ENCODE results near the gene PIGW. TPM values are rescaled to one million over a fixed set of nuclear protein-coding genes. Genes with fewer than 3 reads are reported as not detected.

The PIGW gene
- total RNA-seq, 1 experiment from 2014 or later = 78.9 TPM

DNA sequence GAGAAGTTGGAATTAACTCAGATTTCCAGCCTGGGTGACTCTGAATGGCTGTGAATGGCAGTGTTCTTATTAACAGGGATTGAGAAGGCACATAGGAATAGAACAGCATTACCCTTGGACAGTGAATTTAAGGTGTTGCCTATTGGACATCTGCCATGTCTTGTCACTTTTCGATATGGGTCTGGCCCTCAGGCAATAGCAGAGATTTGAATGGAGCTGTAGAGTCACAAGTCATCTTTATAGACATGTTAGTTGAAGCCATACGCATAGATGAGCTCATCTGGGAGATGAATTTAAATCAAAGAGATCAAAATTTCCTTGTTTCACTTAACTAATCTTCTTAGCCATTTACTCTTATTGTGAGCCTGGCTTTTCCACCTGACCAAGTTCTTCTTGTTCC is 42.0 kb downstream of the PIGW start:
- H3K27ac Mint-ChIP-seq (ENCODE audit: unreplicated experiment) = no peak overlapping the region
- CTCF ChIA-PET = interaction anchor here (0.8 to 1.1 kb wide), 2 partner anchors 9 to 33 kb away, joined by 3 read pairs; no protein-coding TSS in a partner anchor
- no peaks in the 10 kb centered on the region for H3K27me3 Mint-ChIP-seq (ENCODE audit: unreplicated experiment)
- H3K4me3 Mint-ChIP-seq (ENCODE audit: low read depth, unreplicated experiment) = no peak overlapping the region
- BruUV-seq (replicated peaks) = no TSS peak
- DNase-seq = no peak
- H3K9me3 Mint-ChIP-seq (ENCODE audit: low read depth, unreplicated experiment) = no peaks in the 10 kb centered on the region
- intact Hi-C loops (cut with micrococcal nuclease; ENCODE audit: unreplicated experiment) = no loop called here
- peaks cover 70% of the 10 kb centered on the region for H3K36me3 Mint-ChIP-seq (ENCODE audit: insufficient read depth, unreplicated experiment)
- TF ChIP-seq, protein P1, sequence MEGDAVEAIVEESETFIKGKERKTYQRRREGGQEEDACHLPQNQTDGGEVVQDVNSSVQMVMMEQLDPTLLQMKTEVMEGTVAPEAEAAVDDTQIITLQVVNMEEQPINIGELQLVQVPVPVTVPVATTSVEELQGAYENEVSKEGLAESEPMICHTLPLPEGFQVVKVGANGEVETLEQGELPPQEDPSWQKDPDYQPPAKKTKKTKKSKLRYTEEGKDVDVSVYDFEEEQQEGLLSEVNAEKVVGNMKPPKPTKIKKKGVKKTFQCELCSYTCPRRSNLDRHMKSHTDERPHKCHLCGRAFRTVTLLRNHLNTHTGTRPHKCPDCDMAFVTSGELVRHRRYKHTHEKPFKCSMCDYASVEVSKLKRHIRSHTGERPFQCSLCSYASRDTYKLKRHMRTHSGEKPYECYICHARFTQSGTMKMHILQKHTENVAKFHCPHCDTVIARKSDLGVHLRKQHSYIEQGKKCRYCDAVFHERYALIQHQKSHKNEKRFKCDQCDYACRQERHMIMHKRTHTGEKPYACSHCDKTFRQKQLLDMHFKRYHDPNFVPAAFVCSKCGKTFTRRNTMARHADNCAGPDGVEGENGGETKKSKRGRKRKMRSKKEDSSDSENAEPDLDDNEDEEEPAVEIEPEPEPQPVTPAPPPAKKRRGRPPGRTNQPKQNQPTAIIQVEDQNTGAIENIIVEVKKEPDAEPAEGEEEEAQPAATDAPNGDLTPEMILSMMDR (IDR thresholded peaks at IDR 0.05; ENCODE audit: unreplicated experiment) = no peak
- H3K4me1 Mint-ChIP-seq (ENCODE audit: low read depth, unreplicated experiment) = no peaks in the 10 kb centered on the region

DNA sequence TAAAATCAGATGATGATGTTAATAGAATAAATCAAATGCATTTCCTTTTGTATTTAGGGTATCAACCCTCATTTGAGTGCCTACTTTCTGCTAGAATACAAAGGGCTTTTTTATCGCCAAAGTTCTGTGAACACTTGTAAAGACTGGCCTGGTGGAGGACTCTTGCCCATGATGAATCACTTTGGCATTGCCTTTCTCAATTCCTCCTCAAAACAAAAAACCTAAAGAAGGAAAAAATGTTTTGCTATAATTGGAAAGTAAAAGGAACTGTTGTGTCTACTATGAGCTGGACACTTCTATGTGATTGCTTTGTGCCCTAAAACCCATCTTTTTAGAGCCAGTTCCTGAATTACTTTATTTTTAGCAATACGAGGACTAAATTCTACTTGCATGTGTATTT is 43.9 kb downstream of the PIGW start:
- H3K27me3 Mint-ChIP-seq (ENCODE audit: unreplicated experiment) = no peaks in the 10 kb centered on the region
- no peak for DNase-seq
- TF ChIP-seq, protein P1 (IDR thresholded peaks at IDR 0.05; ENCODE audit: unreplicated experiment) = no peak
- intact Hi-C loops (cut with micrococcal nuclease; ENCODE audit: unreplicated experiment) = no loop called here
- H3K4me1 Mint-ChIP-seq (ENCODE audit: low read depth, unreplicated experiment) = no peaks in the 10 kb centered on the region
- H3K4me3 Mint-ChIP-seq (ENCODE audit: low read depth, unreplicated experiment) = no peak overlapping the region
- TSS peak; percentile 6 for BruUV-seq (replicated peaks)
- no peaks in the 10 kb centered on the region for H3K9me3 Mint-ChIP-seq (ENCODE audit: low read depth, unreplicated experiment)
- CTCF ChIA-PET = interaction anchor here (0.6 kb wide), 1 partner anchor 321 kb away, joined by 3 read pairs; no protein-coding TSS in a partner anchor
- no peak overlapping the region for H3K27ac Mint-ChIP-seq (ENCODE audit: unreplicated experiment)
- peaks cover 64% of the 10 kb centered on the region for H3K36me3 Mint-ChIP-seq (ENCODE audit: insufficient read depth, unreplicated experiment)

DNA sequence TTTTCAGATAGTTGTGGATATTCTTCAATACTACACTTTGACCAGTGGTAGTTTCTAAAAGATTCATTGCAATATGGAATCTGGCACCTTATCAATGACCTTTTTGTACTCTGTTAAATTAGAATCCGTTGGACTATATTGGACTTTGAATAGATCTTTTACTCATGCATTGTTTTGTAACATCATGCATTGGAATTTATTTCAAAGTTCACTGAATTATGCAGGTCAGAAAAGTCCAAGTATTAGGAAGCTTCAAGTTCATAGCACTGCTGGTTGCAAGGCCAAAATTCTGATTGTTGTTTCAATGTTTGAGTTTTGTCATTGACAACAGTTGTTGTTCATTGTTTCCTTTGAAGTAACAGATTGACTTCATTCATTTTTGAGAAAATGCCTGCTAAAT is 49.0 kb downstream of the PIGW start:
- DNase-seq = no peak
- H3K36me3 Mint-ChIP-seq (ENCODE audit: insufficient read depth, unreplicated experiment) = peaks cover 79% of the 10 kb centered on the region
- H3K9me3 Mint-ChIP-seq (ENCODE audit: low read depth, unreplicated experiment) = no peaks in the 10 kb centered on the region
- H3K27ac Mint-ChIP-seq (ENCODE audit: unreplicated experiment) = no peak overlapping the region
- no peak overlapping the region for H3K4me3 Mint-ChIP-seq (ENCODE audit: low read depth, unreplicated experiment)
- TF ChIP-seq, protein P1 (IDR thresholded peaks at IDR 0.05; ENCODE audit: unreplicated experiment) = no peak
- H3K27me3 Mint-ChIP-seq (ENCODE audit: unreplicated experiment) = no peaks in the 10 kb centered on the region
- no peaks in the 10 kb centered on the region for H3K4me1 Mint-ChIP-seq (ENCODE audit: low read depth, unreplicated experiment)
- CTCF ChIA-PET = interaction anchor here (0.6 to 3.5 kb wide), 2 partner anchors 18 to 384 kb away, joined by 4 to 18 read pairs; partner anchors contain the start of gene MRM1
- intact Hi-C loops (cut with micrococcal nuclease; ENCODE audit: unreplicated experiment) = no loop called here
- BruUV-seq (replicated peaks) = no TSS peak

DNA sequence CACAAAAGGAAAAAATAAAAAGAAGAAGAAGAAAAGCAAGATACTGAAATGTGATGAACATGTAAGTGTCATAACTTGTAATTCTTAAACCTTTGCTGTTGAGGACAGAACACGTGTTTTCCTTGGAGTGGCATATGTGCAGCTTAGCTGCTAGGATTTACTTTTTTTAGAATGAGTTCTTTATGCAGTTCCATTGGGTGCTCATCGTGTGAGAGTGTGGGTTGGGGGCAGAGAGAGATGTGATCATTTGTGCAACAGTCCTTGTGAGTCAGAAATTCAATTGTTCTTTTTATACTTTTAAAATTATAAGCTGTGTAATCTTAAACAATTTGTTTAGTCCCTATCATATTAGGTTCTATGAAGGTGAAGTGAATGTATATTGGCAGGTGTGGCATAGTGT is 51.4 kb downstream of the PIGW start:
- no TSS peak for BruUV-seq (replicated peaks)
- Mint-ChIP-seq H3K36me3 (ENCODE audit: insufficient read depth, unreplicated experiment) (peaks cover 74% of the 10 kb centered on the region), H3K27ac (ENCODE audit: unreplicated experiment) (no peak overlapping the region), H3K4me3 (ENCODE audit: low read depth, unreplicated experiment) (no peak overlapping the region), H3K4me1 (ENCODE audit: low read depth, unreplicated experiment) (peaks cover 14% of the 10 kb centered on the region), H3K27me3 (ENCODE audit: unreplicated experiment) (no peaks in the 10 kb centered on the region), H3K9me3 (ENCODE audit: low read depth, unreplicated experiment) (no peaks in the 10 kb centered on the region)
- DNase-seq = no peak
- CTCF ChIA-PET = interaction anchor here (0.7 to 1.2 kb wide), 2 partner anchors 9 to 13 kb away, joined by 4 to 5 read pairs; no protein-coding TSS in a partner anchor
- intact Hi-C loops (cut with micrococcal nuclease; ENCODE audit: unreplicated experiment) = no loop called here
- TF ChIP-seq, protein P1 (IDR thresholded peaks at IDR 0.05; ENCODE audit: unreplicated experiment) = no peak

Other genes with a start within 250 kb of the PIGW start
- not detected in 2 replicates for gene TBC1D3G, start 211.1 kb upstream of the PIGW start, total RNA-seq (2022)
- not detected in 2 replicates for gene TBC1D3H, start 146.6 kb upstream of the PIGW start, total RNA-seq (2022)
- 32.6 and 33.6 TPM in 2 replicates for gene ZNHIT3, start 48.3 kb upstream of the PIGW start, total RNA-seq (2022)
- 155 and 156 TPM in 2 replicates for gene MYO19, start 119 bp upstream of the PIGW start, total RNA-seq (2022)
- 266 and 274 TPM in 2 replicates for gene GGNBP2, start 9.9 kb downstream of the PIGW start, total RNA-seq (2022)
- gene DHRS11, start 56.9 kb downstream of the PIGW start, total RNA-seq (2022) = 53.3 and 63.3 TPM in 2 replicates
- 42.4 and 43.5 TPM in 2 replicates for gene MRM1, start 66.6 kb downstream of the PIGW start, total RNA-seq (2022)

Data from Calu3 (cell line).